GM23338 (cell line): ENCODE data around the gene KMT2C. TPM values are rescaled to one million over a fixed set of nuclear protein-coding genes. Genes with fewer than 3 reads are reported as not detected.

ENCODE experiments used
- ATAC-seq: fragments of 200-7000 bp; cut with Tn5 transposase; 3 replicates; pipeline ENCODE4 v1.9.1; 2020
- DNase-seq: peaks from one replicate; pipeline ENCODE4 v3.0.0-alpha.2; 2015; ENCODE audit warnings: low spot score
- H2AFZ ChIP-seq: fragments of 200-600 bp; sonication (generic); 2 replicates; pipeline ENCODE4 v1.8.0; 2016; ENCODE audit warnings: antibody characterized with exemption, mild to moderate bottlenecking, moderate library complexity
- H3F3A ChIP-seq: fragments of 200-600 bp; sonication (generic); replicated peaks from 2 replicates; pipeline ENCODE4 v1.8.0; 2017; ENCODE audit warnings: antibody characterized with exemption, mixed run types, low read depth
- H3K27ac ChIP-seq: fragments of 200-600 bp; sonication (generic); 2 replicates; pipeline ENCODE4 v1.6.1; 2016; ENCODE audit warnings: low read depth
- H3K27me3 ChIP-seq: fragments of 200-600 bp; sonication (generic); 2 replicates; pipeline ENCODE4 v1.8.0; 2016; ENCODE audit warnings: mild to moderate bottlenecking, mixed run types, moderate library complexity; ENCODE audit not compliant: insufficient read depth
- H3K36me3 ChIP-seq: fragments of 200-600 bp; sonication (generic); 2 replicates; pipeline ENCODE4 v1.8.0; 2016; ENCODE audit warnings: mild to moderate bottlenecking; ENCODE audit not compliant: insufficient read depth
- H3K4me1 ChIP-seq: fragments of 200-600 bp; sonication (generic); 2 replicates; pipeline ENCODE4 v1.8.0; 2016; ENCODE audit warnings: mild to moderate bottlenecking, moderate library complexity; ENCODE audit not compliant: insufficient read depth
- H3K4me2 ChIP-seq: fragments of 200-600 bp; sonication (generic); 2 replicates; pipeline ENCODE4 v1.7.1; 2017; ENCODE audit warnings: mixed run types
- H3K4me3 ChIP-seq: fragments of 200-600 bp; sonication (generic); 2 replicates; pipeline ENCODE4 v1.6.1; 2016; ENCODE audit warnings: mixed run types
- H3K79me2 ChIP-seq: fragments of 200-600 bp; sonication (generic); replicated peaks from 2 replicates; pipeline ENCODE4 v1.8.0; 2017; ENCODE audit warnings: mild to moderate bottlenecking; ENCODE audit not compliant: insufficient read depth
- H3K9me2 ChIP-seq: fragments of 200-600 bp; sonication (generic); 2 replicates; pipeline ENCODE4 v1.8.0; 2017; ENCODE audit not compliant: insufficient read depth
- H4K20me1 ChIP-seq: fragments of 200-600 bp; sonication (generic); replicated peaks from 2 replicates; pipeline ENCODE4 v1.8.0; 2017; ENCODE audit warnings: mild to moderate bottlenecking; ENCODE audit not compliant: insufficient read depth
- H3K27ac Mint-ChIP-seq: 2 replicates; pipeline ENCODE4 v1.8.0; 2020; ENCODE audit warnings: inconsistent platforms, mild to moderate bottlenecking, moderate library complexity, mixed read lengths
- H3K27me3 Mint-ChIP-seq: 3 replicates; pipeline ENCODE4 v1.8.0; 2022; ENCODE audit warnings: low read depth, mild to moderate bottlenecking, moderate library complexity, mixed read lengths, inconsistent platforms; ENCODE audit not compliant: insufficient read depth, poor library complexity
- H3K36me3 Mint-ChIP-seq: 3 replicates; pipeline ENCODE4 v1.8.0; 2021; ENCODE audit warnings: low read depth, mild to moderate bottlenecking, inconsistent platforms, moderate library complexity, mixed read lengths
- H3K4me1 Mint-ChIP-seq: 3 replicates; pipeline ENCODE4 v1.8.0; 2020; ENCODE audit warnings: mild to moderate bottlenecking, inconsistent platforms, mixed read lengths
- H3K4me3 Mint-ChIP-seq: 3 replicates; pipeline ENCODE4 v1.8.0; 2021; ENCODE audit warnings: moderate library complexity, mild to moderate bottlenecking, inconsistent platforms, mixed read lengths
- H3K9me3 Mint-ChIP-seq: 3 replicates; pipeline ENCODE4 v1.8.0; 2020; ENCODE audit warnings: moderate library complexity, mild to moderate bottlenecking, inconsistent platforms, mixed read lengths
- CREB1 ChIP-seq: fragments of 250-450 bp; sonication (Bioruptor Pico); IDR thresholded peaks from 2 replicates; pipeline ENCODE4 v1.5.0; 2020; ENCODE audit warnings: low read depth, mild to moderate bottlenecking, moderate library complexity
- CTCF ChIP-seq, 2 experiments: fragments of 200-600 bp in 1 of 2; sonication (generic) in 1 of 2; conservative IDR thresholded peaks; 2 replicates each; pipeline versions ENCODE4 v1.5.1 to v1.6.1; 2016 to 2017; ENCODE audit warnings: antibody characterized with exemption in 2 of 2, low read depth in 2 of 2, mild to moderate bottlenecking in 2 of 2, moderate library complexity in 1 of 2
- ETS1 ChIP-seq: IDR thresholded peaks from 2 replicates; pipeline ENCODE4 v1.6.1; 2016; ENCODE audit warnings: antibody characterized with exemption
- EZH2phosphoT487 ChIP-seq: fragments of 200-600 bp; sonication (generic); IDR thresholded peaks from one replicate; pipeline ENCODE4 v1.8.1; 2018; ENCODE audit warnings: antibody characterized with exemption; ENCODE audit not compliant: unreplicated experiment
- POLR2AphosphoS5 ChIP-seq: IDR thresholded peaks from 2 replicates; pipeline ENCODE4 v1.6.1; 2016; ENCODE audit warnings: antibody characterized with exemption, low read depth
- REST ChIP-seq: IDR thresholded peaks from one replicate; pipeline ENCODE4 v1.6.1; 2018; ENCODE audit warnings: antibody characterized with exemption; ENCODE audit not compliant: unreplicated experiment
- ZNF462 ChIP-seq: fragments of 250-450 bp; sonication (Bioruptor Pico); IDR thresholded peaks from 2 replicates; pipeline ENCODE4 v1.5.0; 2020; ENCODE audit warnings: mild to moderate bottlenecking, moderate library complexity
- polyA plus RNA-seq: library from polyadenylated mRNA; unstranded; fragments of >200 nt; fragmentation: Nextera tagmentation; extraction: Ambion mirVana; gene quantifications from 2 replicates; pipeline ENCODE4 v1.2.1, GENCODE V29; 2016
- total RNA-seq: library from RNA; depleted of rRNA; stranded (reverse); fragments of >200 nt; shearing (Covaris generic); gene quantifications from 2 replicates; pipeline ENCODE4 v1.2.3, GENCODE V29; 2014

KMT2C gene
- total and polyA plus RNA-seq, 2 experiments from 2014 or later, result 11.4 to 39.0 TPM

- Mint-ChIP-seq H3K4me3 (no peak overlapping the region), H3K27ac (no peak overlapping the region), H3K27me3 (no peaks in the 10 kb centered on the region), H3K9me3 (no peaks in the 10 kb centered on the region), H3K36me3 (peaks cover 29% of the 10 kb centered on the region), H3K4me1 (no peaks in the 10 kb centered on the region)
- DNase-seq, result no peak
- no peaks in the 10 kb centered on the region for H3K79me2 ChIP-seq
- H2AFZ ChIP-seq, result no peak overlapping the region
- H4K20me1 ChIP-seq, result no peaks in the 10 kb centered on the region
- H3K4me1 ChIP-seq, result no peaks in the 10 kb centered on the region
- no peak overlapping the region for H3K4me2 ChIP-seq
- no peak for TF ChIP-seq ZNF462 (CRISPR knock-in tag)
- no peak for TF ChIP-seq ETS1
- no peak for TF ChIP-seq CTCF (conservative IDR thresholded peaks at IDR 0.05; ENCODE audit: low read depth in 2 of 2)
- TF ChIP-seq CREB1, result no peak
- TF ChIP-seq EZH2phosphoT487, result no peak
- no peak for TF ChIP-seq POLR2AphosphoS5
- no peak for TF ChIP-seq REST
- H3K27ac ChIP-seq, result no peak overlapping the region
- H3K27me3 ChIP-seq, result no peaks in the 10 kb centered on the region
- H3K4me3 ChIP-seq, result no peak overlapping the region
- no peak for ATAC-seq
- no peaks in the 10 kb centered on the region for H3F3A ChIP-seq
- H3K36me3 ChIP-seq, result peaks cover 13% of the 10 kb centered on the region
- no peaks in the 10 kb centered on the region for H3K9me2 ChIP-seq
These were observed 250.2 kb downstream of the KMT2C start for GRCh38 chr7:152185558-152185957.
